ENCODE results near the gene TOM1L2. TPM values are rescaled to one million over a fixed set of nuclear protein-coding genes. Genes with fewer than 3 reads are reported as not detected.
"Not testable (repeated sequence)": the region's sequence is repeated elsewhere in the genome, so short reads cannot be mapped to it uniquely, and the experiment has no call there.

Gene TOM1L2
- total RNA-seq, 1 donor: 34.1 TPM

GRCh38 chr17:17958982-17959381, 13.2 kb downstream of the TOM1L2 start:
- DNase-seq (ENCODE audit: low read depth): no peak
- TF ChIP-seq CTCF (IDR thresholded peaks at IDR 0.05; ENCODE audit: insufficient read depth, low read depth, low read length): no peak
- no peak overlapping the region for H3K4me3 ChIP-seq (ENCODE audit: low read depth, low read length)

GRCh38 chr17:17957584-17957916, 14.7 kb downstream of the TOM1L2 start:
- no peak for DNase-seq (ENCODE audit: low read depth)
- H3K4me3 ChIP-seq (ENCODE audit: low read depth, low read length): no peak overlapping the region
- TF ChIP-seq CTCF (IDR thresholded peaks at IDR 0.05; ENCODE audit: insufficient read depth, low read depth, low read length): no peak

- H3K4me3 ChIP-seq (ENCODE audit: low read depth, low read length); DNase-seq (ENCODE audit: low read depth): not testable (repeated sequence)
These were observed 16.3 kb downstream of the TOM1L2 start for GRCh38 chr17:17955790-17956341.

- no peak overlapping the region for H3K4me3 ChIP-seq (ENCODE audit: low read depth, low read length)
- DNase-seq (ENCODE audit: low read depth): no peak
- TF ChIP-seq CTCF (IDR thresholded peaks at IDR 0.05; ENCODE audit: insufficient read depth, low read depth, low read length): no peak
These were observed 18.1 kb downstream of the TOM1L2 start for GRCh38 chr17:17954079-17954478.

- no peak for TF ChIP-seq CTCF (IDR thresholded peaks at IDR 0.05; ENCODE audit: insufficient read depth, low read depth, low read length)
- no peak for DNase-seq (ENCODE audit: low read depth)
- H3K4me3 ChIP-seq (ENCODE audit: low read depth, low read length): no peak overlapping the region
These were observed 19.5 kb downstream of the TOM1L2 start for GRCh38 chr17:17952691-17953090.

GRCh38 chr17:17951524-17951923, 20.7 kb downstream of the TOM1L2 start:
- no peak for TF ChIP-seq CTCF (IDR thresholded peaks at IDR 0.05; ENCODE audit: insufficient read depth, low read depth, low read length)
- no peak for DNase-seq (ENCODE audit: low read depth)

GRCh38 chr17:17950806-17951205, 21.4 kb downstream of the TOM1L2 start:
- DNase-seq (ENCODE audit: low read depth): no peak
- H3K4me3 ChIP-seq (ENCODE audit: low read depth, low read length): no peak overlapping the region
- TF ChIP-seq CTCF (IDR thresholded peaks at IDR 0.05; ENCODE audit: insufficient read depth, low read depth, low read length): peak; percentile 16

More at GRCh38 chr17:17951524-17951923, 20.7 kb downstream of the TOM1L2 start:
- H3K4me3 ChIP-seq (ENCODE audit: low read depth, low read length): no peak overlapping the region
